ENCODE measurements around the gene LMX1B.

The LMX1B gene

DNA sequence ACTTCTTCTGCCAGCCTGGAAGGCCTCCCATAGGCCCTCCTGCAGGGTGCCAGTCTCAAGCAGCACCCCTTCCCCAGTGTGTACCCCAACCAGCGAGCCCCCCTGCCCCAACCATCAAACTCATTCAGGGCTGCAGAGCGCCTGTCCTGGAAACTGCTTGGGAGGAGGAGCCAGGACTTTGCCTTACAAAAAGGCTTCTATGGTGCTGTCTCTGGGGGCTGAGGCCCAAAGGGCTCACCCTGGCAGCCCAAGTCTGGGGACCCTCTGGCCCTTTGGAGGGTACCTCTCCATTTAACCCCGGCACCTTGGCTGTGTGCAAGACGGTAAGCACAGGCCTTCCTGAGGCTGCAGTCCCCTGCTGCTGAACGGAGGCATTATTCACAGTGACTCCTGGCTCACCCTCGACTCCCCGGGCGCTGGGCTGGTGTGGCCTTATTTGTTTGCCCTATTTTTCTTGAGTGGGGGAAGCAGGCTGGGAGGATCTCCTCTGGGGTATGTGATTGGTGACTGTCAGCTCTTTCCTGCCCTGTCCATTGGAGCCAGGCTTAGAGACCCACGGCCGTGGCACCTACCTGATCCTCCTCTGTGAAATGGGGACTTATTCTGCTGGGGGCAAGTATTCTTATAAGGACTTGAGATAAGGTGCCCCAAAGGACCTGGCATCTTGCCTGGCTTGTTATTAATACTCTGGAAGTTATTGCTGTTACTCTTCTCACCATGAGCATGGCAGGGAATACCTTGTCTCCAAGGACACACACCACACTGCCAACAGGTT lies 5.8 kb downstream of the LMX1B start:
- FAIRE-seq = no peak

DNA sequence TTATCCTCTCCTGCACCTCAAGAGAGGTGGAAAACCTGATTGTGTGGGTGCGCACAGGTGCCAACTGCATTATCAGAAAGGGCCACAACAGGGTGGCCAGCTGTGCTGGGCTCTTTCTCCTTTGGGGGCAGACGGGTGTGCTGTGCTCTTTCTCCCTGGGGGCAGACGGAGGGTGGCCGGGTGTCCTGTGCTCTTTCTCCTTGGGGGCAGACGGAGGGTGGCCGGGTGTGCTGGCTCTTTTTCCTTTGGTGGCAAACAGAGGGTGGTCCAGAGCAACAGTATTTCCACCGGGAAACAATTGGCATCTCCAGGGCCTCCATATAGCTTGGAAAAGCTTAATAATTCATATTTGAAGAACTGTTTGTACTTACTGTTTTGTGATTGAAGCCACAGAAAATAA lies 6.8 kb downstream of the LMX1B start:
- FAIRE-seq = no peak

DNA sequence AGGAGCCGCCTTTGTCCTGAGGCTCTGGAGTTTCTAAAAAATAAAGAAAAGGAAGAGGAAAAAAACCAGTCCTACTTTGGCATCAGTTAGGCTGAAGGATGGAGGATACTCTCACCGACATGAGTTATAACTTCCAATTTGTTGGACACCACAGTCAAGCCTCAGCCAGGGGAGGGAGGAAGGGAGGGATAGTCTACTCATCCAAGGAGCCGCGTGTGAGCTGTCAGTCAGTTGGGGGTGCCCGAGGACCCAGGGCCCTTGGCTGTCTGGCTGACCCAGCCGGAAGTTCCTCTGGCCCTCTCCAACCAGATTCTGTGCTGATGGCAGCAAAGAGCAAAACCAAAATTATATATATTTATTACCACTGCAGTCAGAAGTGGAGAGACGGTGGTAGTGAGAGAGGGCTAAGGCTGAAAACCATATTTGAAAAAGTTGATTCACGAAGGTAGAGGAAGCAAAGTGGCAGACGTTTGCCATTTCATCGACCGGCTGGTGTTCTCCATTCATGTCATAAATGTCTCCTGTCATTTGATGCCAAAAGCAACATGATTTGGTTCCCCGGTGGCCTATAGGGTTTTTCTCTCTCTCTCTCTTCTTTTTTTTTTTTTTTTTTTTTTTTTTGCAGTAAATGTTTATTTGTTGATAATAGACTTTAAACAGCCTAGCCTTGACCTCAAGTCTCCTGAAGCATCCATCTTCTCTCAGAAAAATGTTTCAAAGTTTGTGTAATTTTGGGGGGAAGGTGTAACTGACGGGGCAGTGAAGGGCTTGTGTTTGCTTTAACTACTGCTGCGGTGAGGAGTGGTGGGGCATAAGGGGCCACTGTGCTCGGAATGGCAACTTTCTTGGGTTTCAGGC lies 7.6 kb downstream of the LMX1B start:
- FAIRE-seq = peak; percentile 13

DNA sequence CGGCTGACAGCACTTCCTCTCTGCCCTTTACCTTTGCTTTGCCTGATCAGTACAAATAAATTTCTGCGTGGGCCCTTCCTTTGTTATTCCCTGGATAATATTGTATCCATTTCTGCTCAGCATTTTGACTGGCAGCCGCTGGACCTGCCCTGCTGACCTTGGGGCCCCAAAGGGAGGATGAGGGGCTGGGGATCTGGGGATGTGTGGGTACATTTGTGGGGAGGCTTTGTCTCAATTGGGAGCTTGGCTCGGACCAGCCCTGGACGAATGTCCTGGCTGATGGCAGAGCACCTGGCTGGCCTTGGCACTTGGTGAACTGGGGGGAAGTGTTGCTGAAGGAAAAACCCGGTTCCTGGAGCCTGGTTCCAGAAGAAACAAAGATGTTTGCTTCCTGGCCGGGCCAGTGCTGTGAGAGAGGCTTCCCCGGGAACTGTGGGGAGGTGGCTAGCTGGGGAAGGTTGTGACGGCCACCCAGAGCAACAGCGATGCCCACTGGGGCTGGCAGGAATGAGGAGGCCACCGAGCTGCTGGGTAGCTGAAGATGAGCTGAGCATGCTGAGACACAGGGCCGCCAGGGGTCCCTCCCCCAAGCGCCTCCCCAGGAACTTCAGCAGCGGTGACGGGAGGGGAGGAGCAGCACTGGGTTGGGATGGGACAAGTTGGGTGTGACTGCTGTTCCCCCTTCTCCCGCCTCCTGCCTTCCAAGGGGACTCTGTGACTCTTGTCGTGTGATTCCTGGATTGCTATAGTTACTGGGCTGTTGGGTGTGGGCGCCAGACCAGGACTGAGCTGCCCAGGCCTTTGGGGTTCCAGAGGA lies 8.4 kb downstream of the LMX1B start:
- no peak for FAIRE-seq

DNA sequence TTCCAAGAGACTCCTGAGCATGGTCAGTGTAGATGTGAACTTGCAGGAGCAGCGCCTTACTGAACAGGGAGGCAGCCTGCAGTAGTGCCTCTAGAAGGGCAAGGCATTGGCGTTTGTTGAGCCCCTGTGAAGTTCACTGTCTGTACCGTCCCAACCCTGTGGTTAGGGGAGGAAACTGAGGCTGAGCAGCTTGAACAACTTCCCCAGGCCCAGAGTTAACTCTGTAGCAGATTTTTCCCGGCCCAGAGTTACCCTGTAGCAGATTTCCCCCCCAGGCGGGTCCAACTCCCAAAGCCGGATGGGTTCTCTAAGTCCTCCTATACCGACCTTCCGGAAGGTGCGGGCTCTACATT lies 9.6 kb downstream of the LMX1B start:
- no peak for FAIRE-seq

DNA sequence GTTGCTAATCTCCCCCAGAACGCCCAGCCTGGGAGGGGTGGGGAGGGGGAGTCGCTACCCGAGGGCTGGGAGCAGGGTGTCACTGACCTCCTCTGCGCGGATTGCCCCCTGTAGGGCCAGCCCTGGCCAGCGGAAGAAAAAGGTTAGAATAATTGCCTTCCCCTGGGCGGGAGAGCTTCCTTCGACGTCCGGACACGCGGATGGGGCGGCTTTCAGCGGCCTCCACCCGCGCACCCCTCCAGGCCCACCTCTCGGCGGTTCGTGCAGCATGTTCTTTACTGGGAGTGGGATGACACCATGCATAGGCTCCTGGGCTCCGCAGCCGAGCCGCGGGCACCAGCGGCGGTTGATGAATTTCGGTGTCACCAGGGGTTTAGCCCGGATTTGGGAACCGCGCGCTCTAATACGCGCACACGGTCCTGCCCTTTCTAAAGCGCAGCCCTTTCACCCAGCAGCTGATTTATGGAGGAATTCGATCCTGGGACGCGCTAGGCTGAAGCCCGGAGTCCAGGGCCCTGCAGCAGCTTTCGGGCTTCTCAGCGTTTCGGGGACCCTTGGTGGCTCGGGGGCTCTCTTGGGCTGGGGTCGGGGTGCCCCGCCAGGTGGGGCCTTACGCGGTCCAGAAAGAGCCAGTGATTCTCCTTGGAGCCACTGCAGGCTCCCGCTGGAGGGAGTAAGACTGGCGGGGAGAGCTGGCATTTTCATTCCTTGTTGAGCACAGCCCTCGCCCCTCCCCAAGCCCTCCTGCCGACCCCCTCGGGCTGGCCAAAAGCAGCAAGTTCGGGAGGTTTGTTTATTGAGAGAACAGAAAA lies 10.1 kb downstream of the LMX1B start:
- FAIRE-seq = no peak

DNA sequence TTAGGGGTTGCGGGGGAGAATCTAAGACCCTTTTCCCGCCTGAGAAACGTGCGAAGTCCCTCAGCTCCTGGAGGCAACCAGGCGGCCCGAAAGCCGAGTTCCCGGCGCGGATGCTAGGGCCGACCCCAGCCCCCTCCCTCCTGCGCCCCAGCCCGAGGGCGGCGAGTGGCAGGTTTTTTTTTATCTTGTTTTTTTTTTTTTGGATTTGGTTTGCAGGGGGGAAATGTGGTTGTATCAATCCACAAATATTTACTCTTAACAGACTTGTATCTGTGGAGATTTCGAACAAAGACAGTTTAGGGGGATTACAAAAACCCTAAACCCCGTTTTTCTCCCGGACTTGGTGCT lies 10.7 kb downstream of the LMX1B start:
- FAIRE-seq = no peak

DNA sequence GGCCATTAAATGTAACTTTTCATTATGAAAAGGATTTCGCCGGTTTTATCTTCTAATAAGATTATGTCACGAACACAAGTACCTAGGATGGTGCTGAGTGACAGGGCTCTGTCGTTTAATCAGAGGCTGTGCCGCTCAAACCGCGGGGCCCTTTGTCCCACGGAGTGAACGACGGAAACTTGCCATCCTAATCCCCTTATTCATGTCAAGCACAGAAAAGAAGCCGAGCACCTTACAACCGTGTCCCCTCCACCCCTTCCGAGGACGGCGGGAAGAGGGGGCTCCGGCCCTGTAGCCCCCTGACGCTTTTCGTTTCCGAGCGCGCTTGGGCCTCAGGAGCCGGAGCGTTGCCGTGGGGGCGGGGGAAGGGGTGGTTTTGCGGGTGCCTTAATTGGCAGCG lies 11.2 kb downstream of the LMX1B start:
- FAIRE-seq = no peak

DNA sequence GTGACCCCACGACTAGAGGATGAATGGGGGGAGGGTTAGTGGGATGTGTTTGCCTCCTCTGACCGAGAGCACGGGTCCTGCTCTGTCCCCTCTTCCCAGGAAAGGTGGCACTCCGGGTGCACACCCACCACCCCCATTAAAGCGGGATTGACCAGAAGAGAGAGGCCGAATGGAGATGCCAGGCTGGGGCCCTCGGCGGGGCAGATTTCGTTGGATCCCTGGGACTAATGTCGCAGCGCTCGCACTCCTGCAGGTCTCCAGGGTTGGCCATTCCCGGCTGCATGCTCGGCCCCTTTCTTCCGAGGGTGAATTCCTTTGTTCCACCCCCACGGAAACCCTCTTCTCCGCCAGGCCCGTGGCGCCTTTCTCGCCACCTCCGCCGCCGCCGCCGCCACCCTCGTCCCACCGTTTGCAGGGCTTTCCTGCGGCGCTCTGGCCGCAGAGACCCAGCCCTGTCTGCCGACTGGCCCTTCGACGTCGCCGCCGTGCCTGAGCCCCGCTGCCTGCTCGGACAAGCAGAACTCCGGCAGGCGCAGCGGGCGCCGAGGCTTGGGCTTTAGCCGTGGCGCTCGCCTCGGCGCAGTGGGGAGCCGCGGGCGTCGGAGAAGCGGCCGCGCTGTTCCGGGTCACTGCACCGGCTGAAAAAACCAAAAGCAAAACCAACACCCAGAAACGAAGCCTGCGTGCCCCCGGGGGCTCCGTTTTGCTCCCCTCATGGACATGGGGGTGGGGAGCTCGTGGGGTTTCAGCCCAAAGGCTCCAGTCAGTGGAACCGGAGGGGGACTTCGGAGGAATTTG lies 11.8 kb downstream of the LMX1B start:
- FAIRE-seq = no peak

DNA sequence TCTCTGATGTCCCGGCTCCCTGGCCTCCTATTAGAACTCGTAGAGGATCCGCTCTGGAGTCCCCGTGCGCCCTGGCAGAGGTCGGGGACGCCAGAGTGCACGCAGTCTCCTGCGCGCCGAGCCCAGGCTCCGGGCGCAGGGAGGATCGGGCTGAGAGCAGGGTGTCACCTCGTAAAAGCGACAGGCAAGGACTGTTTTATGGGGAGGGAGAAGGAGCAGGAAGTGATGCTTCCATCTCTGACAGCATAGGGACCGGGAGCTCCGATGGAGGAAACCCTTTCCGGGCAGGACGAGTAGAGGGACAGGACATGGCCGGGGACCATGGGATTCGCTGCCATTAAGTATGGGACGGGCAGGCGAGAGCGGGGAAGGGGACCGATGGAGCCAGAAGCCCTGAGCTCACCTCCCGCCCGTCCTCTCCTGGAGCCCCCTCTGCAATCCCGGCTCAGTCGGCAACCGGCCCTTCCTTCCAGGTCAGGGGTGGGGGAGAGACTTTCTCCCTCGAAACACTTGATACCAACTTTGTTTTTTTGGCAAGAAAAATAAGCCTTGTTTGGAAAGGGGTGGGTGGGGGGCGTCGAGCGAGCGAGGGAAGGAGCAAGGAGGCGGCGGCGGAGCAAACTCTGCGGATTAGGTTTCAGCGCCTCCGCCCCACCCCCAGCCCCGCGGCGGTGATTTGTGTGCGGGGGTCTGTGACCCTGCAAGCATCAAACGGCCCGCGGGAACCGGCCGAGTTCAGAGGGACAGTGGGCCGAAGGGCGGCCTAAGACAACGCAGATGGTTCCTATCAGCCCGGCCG lies 12.6 kb downstream of the LMX1B start:
- FAIRE-seq = no peak

DNA sequence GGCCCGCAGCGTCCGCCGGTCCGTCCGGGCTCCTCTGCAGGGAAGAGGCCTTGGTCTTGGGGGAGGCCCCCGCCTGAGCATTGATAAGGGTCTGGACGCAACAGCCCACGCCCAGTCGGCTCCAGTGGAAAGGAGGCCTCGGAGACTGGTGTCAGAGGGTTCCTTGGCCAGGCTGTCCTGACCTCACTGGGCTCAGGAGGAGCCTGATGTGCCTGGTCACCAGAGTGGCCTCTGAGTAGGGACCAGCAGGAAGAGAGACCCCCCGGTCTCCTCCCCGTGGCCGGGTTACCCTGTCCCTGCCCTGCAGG lies 13.2 kb downstream of the LMX1B start:
- FAIRE-seq = no peak

DNA sequence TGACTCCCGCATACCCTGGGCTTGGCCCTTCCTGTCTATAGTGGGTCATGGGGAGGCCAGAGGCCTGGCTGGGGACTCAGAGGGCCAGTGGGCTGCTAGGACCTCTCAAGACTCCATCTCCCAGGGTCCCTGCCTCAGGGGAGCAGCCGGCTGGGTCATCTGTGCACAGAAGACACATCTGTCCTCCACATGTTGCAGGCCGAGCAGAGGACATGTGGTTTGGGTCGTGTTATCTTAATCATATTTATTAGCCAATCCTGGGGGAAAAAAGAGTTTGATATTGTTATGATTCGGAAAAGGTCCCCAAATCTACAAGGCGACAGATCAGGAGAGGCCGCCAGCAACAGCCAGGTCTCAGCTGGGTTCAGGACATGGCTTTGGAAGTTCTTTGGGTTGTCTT lies 14.4 kb downstream of the LMX1B start:
- FAIRE-seq = no peak

DNA sequence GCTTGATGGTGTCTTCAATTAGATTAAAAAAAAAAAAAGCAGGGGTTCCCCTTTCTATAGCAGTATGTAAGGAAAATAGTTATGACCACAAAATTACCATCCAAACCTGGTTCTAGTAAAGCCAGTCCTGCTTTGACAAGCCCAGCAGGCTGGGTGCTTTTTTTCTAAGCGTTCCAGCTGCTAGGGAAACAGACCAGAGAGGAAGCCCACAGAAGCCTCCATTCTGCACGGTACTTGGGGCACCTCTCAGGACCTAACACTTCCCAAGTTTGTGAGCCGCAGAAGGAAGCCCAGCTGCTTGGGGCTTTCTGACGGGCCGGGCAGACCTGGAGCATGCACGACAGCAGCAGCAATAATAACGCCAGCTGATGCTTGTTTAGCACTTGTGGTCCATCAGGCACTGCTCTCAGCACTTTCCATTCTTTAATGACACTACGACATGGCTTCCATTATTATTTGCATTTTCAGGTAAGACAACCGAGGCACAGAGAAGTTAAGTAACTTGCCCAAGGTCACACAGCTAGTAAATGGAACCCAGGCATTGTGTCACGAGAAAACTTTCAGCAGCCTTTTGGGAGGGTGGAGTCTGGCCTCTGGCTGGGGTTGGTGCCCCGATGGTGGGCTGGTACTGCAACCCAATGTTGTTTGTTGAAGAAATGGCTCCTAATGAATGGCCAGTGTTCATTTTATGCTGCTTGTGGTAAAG lies 15.4 kb downstream of the LMX1B start:
- no peak for FAIRE-seq

DNA sequence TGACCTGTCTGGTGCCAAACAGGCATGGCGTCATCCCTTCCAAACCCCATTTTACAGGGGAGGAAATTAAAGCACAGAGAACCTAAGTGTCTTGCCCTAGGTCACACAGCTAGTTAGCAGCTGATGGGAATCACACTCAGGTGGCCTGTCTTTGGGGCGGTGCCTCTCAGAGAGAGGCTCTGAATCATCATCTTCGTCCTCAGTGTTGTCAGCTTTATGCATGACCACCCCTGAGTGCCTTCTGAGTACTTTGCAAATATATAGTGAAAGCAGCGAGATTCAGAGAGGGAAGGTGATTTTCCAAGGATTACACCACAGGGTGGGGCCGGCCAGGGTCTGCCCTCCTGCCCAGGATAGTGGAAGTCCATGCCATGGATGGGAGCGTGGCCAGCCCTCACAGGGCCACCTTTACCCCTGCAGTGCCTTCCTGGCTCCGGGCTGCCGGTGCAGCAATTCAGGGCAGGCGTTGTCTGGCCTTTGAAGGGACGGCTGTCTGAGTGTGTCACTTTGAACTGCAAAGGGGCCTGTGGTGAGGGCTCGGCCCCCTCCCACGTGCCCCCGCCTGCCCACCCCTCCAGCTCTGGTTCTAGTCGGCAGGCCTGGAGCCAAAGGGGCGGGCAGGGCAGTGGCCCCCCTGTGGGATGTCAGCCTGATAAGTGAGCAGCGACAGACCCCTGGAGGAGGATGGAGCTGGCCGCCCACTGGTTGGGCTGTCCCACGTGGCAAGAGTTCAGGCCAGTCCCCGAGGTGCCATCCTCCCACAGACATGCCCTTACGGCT lies 16.9 kb downstream of the LMX1B start:
- FAIRE-seq = no peak

DNA sequence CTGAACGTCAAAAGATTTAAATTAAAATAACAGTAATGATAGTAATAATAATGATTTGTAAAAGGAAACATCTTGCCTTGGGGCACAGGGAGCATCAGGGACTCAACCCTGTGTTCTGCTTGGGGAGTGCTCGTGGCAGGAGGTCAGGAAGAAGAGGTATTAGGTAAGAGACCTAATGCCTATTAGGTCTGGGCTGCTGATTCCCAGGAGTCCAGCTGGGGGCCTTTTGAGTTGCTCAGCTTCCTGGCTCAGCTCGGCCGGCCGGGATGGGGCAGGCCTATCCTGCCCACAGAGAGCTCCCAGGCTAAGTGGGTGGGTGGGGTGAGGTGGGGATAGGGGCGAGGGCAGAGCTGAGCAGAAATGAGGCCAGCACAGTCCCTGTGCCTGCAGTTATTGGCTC lies 17.5 kb downstream of the LMX1B start:
- FAIRE-seq = no peak

DNA sequence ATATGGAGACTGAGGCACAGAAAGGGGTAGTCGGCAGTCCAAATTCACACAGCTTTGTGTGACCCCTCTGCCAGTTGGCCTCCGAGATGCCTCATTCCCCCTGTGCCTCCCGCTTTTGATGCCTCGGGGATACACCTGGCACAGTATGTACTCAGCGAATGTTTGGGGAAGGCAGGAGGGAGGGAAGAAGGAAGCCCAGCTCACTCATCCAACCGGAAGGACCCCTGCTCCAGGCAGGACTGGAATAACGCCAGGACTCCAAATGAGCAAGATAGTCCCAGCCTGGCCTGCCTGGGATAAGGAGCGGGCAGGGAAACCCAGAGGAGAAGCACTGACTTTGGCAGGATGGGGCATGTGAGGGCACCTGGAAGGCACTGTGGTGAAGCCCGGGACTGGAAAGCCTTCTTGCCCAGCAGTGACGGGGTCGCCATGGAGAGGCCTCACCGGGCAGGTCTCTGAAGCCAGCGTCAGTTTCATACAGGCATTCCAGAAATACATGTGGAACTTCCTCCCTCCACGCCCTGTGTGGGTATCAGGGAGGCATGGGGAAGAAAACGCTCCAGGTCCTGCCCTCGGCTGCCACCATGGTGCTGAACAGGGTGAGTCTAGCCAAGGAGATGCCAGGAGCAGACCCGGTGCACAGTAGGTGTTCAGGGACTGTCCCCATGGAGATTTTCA lies 20.3 kb downstream of the LMX1B start:
- no peak for FAIRE-seq

DNA sequence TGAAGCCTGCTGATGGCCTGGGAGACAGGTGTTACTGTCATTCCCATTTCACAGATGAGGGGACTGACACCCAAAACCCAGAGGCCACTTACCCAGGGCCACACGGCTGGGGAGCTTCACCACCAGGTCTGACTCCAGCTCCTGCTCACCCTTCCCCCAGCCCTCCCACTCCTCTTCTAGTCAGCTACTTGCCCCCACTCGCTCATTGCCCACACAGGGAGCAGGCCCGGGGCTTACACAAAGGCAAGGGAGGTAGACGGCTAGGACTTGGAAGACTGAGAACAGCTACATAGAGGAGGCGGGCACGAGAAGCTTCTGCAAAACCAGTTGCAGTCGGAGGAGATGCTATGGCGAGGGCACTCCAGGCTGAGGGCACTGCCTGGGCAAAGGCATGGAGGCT lies 21.3 kb downstream of the LMX1B start:
- no peak for FAIRE-seq

DNA sequence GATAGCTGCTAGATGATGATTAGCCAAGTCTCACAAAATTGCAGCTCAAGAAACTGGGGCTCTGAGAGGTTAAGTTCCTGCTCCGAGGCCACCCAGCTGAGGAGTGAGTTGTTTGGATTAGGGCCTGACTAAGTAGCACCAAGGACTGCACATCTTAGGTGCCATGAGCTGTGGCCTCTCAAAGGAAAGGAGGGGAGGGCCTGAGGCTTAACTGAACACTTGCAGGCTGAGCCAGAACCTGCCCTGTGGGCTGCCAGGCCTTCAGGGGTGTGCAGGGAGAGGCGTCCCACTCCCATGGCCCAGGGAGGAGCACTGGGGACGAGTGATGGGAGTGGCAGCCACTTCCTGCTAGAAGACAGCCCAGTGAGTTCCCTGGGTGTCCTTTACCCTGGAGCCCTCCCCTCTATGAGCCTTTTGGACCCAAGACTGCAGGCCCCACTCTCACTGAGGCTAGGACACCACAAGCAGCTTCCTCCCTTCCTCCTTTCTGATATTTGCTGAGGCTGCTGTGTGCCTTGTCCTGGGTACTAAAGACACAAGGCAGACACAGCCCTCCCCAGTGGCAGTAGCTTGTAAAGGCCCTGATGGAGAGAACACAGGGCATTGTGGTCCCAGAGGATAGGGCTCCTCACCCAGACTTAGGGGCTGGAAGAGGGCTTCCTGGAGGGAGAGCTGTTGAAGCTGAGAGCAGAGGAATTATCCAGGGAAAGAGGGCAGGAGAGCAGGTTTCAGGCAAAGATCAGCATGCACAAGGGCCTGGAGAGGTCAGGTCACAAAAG lies 22.1 kb downstream of the LMX1B start:
- FAIRE-seq = no peak
